ENCODE data around the gene RIMBP2.

Gene RIMBP2

GRCh38 chr12:130421896-130422295, 294.2 kb downstream of the RIMBP2 start:
- intact Hi-C loops (cut with DNase I), result no loop called here
- peak in 4 of 42 donors; percentile 8 to 28 (median 12) for DNase-seq

- intact Hi-C loops (cut with DNase I), result no loop called here
- DNase-seq, result no peak
These were observed 296.0 kb downstream of the RIMBP2 start for GRCh38 chr12:130420071-130420470.

GRCh38 chr12:130419116-130419515, 297.0 kb downstream of the RIMBP2 start:
- peak in 1 of 42 donors; percentile 4 for DNase-seq
- intact Hi-C loops (cut with DNase I), result no loop called here

GRCh38 chr12:130418251-130418650, 297.8 kb downstream of the RIMBP2 start:
- DNase-seq, result peak in 2 of 42 donors; percentile 7 to 10
- intact Hi-C loops (cut with DNase I), result no loop called here

- no peak for DNase-seq
- intact Hi-C loops (cut with DNase I), result no loop called here
These were observed 301.7 kb downstream of the RIMBP2 start for GRCh38 chr12:130414381-130414780.

GRCh38 chr12:130413909-130414308, 302.2 kb downstream of the RIMBP2 start:
- peak in 1 of 42 donors; percentile 12 for DNase-seq
- intact Hi-C loops (cut with DNase I), result no loop called here

GRCh38 chr12:130412384-130412783, 303.7 kb downstream of the RIMBP2 start:
- intact Hi-C loops (cut with DNase I), result no loop called here

GRCh38 chr12:130405332-130405731, 310.8 kb downstream of the RIMBP2 start:
- DNase-seq, result no peak

More at GRCh38 chr12:130412384-130412783, 303.7 kb downstream of the RIMBP2 start:
- peak in 1 of 42 donors; percentile 18 for DNase-seq

GRCh38 chr12:130401703-130402102, 314.4 kb downstream of the RIMBP2 start:
- DNase-seq, result peak in 3 of 42 donors; percentile 22 to 26 (median 25)
- intact Hi-C loops (cut with DNase I), result no loop called here

More at GRCh38 chr12:130405332-130405731, 310.8 kb downstream of the RIMBP2 start:
- intact Hi-C loops (cut with DNase I), result no loop called here

GRCh38 chr12:130398100-130398848, 317.8 kb downstream of the RIMBP2 start:
- DNase-seq, result no peak
- intact Hi-C loops (cut with DNase I), result no loop called here

- intact Hi-C loops (cut with DNase I), result no loop called here
- DNase-seq, result no peak
These were observed 319.4 kb downstream of the RIMBP2 start for GRCh38 chr12:130396667-130397066.

- intact Hi-C loops (cut with DNase I), result no loop called here
- DNase-seq, result no peak
These were observed 321.2 kb downstream of the RIMBP2 start for GRCh38 chr12:130394906-130395305.

GRCh38 chr12:130391186-130391585, 324.9 kb downstream of the RIMBP2 start:
- DNase-seq, result no peak
- intact Hi-C loops (cut with DNase I), result no loop called here

GRCh38 chr12:130385193-130385592, 330.9 kb downstream of the RIMBP2 start:
- intact Hi-C loops (cut with DNase I), result no loop called here
- DNase-seq, result no peak

GRCh38 chr12:130384234-130384633, 331.9 kb downstream of the RIMBP2 start:
- intact Hi-C loops (cut with DNase I), result no loop called here
- no peak for DNase-seq

GRCh38 chr12:130382818-130383217, 333.3 kb downstream of the RIMBP2 start:
- DNase-seq, result no peak
- intact Hi-C loops (cut with DNase I), result no loop called here

GRCh38 chr12:130375296-130376287, 340.5 kb downstream of the RIMBP2 start:
- intact Hi-C loops (cut with DNase I), result no loop called here
- no peak for DNase-seq

GRCh38 chr12:130374083-130374482, 342.0 kb downstream of the RIMBP2 start:
- intact Hi-C loops (cut with DNase I), result no loop called here

GRCh38 chr12:130372936-130373335, 343.2 kb downstream of the RIMBP2 start:
- intact Hi-C loops (cut with DNase I), result no loop called here
- DNase-seq, result no peak

More at GRCh38 chr12:130374083-130374482, 342.0 kb downstream of the RIMBP2 start:
- DNase-seq, result no peak

- intact Hi-C loops (cut with DNase I), result no loop called here
- no peak for DNase-seq
These were observed 344.8 kb downstream of the RIMBP2 start for GRCh38 chr12:130371296-130371695.
